Fibroblast of mammary gland (primary cell): ENCODE measurements around the gene DONSON.

ENCODE experiments used
- DNase-seq: peaks from one replicate; pipeline ENCODE4 v3.0.0-alpha.2; 2010; ENCODE audit warnings: low read depth
- H3K4me3 ChIP-seq: 2 replicates; pipeline ENCODE4 v1.5.1; 2011; ENCODE audit warnings: low read depth, mild to moderate bottlenecking, low read length, moderate library complexity; ENCODE audit not compliant: control insufficient read depth
- CTCF ChIP-seq: conservative IDR thresholded peaks from 2 replicates; pipeline ENCODE4 v1.5.1; 2011; ENCODE audit warnings: low read depth, low read length, inconsistent platforms; ENCODE audit not compliant: control insufficient read depth, insufficient read depth

The DONSON gene

GRCh38 chr21:33611006-33611744 lies 22.7 kb upstream of the DONSON start:
- no peak for TF ChIP-seq CTCF
- no peak for DNase-seq
- H3K4me3 ChIP-seq = no peak overlapping the region

GRCh38 chr21:33608559-33608958 lies 20.1 kb upstream of the DONSON start:
- DNase-seq = peak; percentile 45
- TF ChIP-seq CTCF = no peak
- no peak overlapping the region for H3K4me3 ChIP-seq

- DNase-seq = no peak
- no peak overlapping the region for H3K4me3 ChIP-seq
Observed at GRCh38 chr21:33598051-33598450, 9.6 kb upstream of the DONSON start.

GRCh38 chr21:33587792-33588484 lies 546 bp downstream of the DONSON start:
- peak; percentile 36 for DNase-seq
- H3K4me3 ChIP-seq = peak overlapping the region; percentile 79
- TF ChIP-seq CTCF = no peak

More at GRCh38 chr21:33598051-33598450, 9.6 kb upstream of the DONSON start:
- TF ChIP-seq CTCF = no peak

GRCh38 chr21:33586927-33587326 lies 1.6 kb downstream of the DONSON start:
- no peak overlapping the region for H3K4me3 ChIP-seq
- DNase-seq = no peak
- TF ChIP-seq CTCF = no peak

- no peak overlapping the region for H3K4me3 ChIP-seq
- no peak for DNase-seq
- no peak for TF ChIP-seq CTCF
Observed at GRCh38 chr21:33584455-33584854, 4.0 kb downstream of the DONSON start.
